A549 (cell line): ENCODE measurements around the gene SCPEP1. TPM values are rescaled to one million over a fixed set of nuclear protein-coding genes. Genes with fewer than 3 reads are reported as not detected.

Experiments used
- ATAC-seq, 2 experiments: fragments of 200-7000 bp in 1 of 2; fragments of >200 bp in 1 of 2; cut with Nextera tagmentation in 1 of 2; cut with Tn5 transposase in 1 of 2; 3 replicates each; pipeline versions ENCODE4 v1.8.0 to v1.9.1; 2018 to 2020; ENCODE audit warnings: mild to moderate bottlenecking in 1 of 2, moderate library complexity in 1 of 2
- CTCF ChIA-PET: fragments of 300-600 bp; sonication (Branson Sonifier 250); formaldehyde crosslinking; extraction: SDS; loops from one replicate; lab custom pipeline; 2021; ENCODE audit warnings: antibody characterized with exemption, inconsistent platforms; lab: Yijun Ruan, JAX
- POLR2A ChIA-PET: fragments of 350-600 bp; formaldehyde crosslinking; extraction: SDS; loops from one replicate; lab custom pipeline; 2021; ENCODE audit warnings: antibody characterized with exemption, inconsistent platforms; lab: Yijun Ruan, JAX
- DNase-seq, 2 experiments: peaks; one replicate each; pipeline versions ENCODE4 v3.0.0 to v3.0.0-alpha.2; 2011 to 2016; ENCODE audit warnings: low read depth in 1 of 2, low spot score in 1 of 2
- FAIRE-seq: peaks from 2 replicates; lab custom pipeline; 2011; peaks lifted over from hg19 to GRCh38; lab: Jason Lieb, UNC
- H3K27ac ChIP-seq, 2 experiments: fragments of >200 bp; sonication (Bioruptor Twin); formaldehyde crosslinking; 3 replicates each; pipeline ENCODE4 v1.5.1; 2016 to 2017
- H3K4me1 ChIP-seq: fragments of >200 bp; sonication (Bioruptor Twin); formaldehyde crosslinking; 3 replicates; pipeline ENCODE4 v1.6.1; 2016
- H3K4me2 ChIP-seq: fragments of >200 bp; sonication (Bioruptor Twin); formaldehyde crosslinking; 3 replicates; pipeline ENCODE4 v1.6.1; 2016
- H3K4me3 ChIP-seq: fragments of >200 bp; sonication (Bioruptor Twin); formaldehyde crosslinking; 3 replicates; pipeline ENCODE4 v1.5.1; 2016
- H3K9me3 ChIP-seq: fragments of >200 bp; sonication (Bioruptor Twin); formaldehyde crosslinking; 3 replicates; pipeline ENCODE4 v1.6.1; 2016
- CBX8 ChIP-seq: fragments of 200-600 bp; sonication (generic); IDR thresholded peaks from 2 replicates; pipeline ENCODE4 v1.6.1; 2016
- CHD4 ChIP-seq: fragments of 200-600 bp; sonication (generic); IDR thresholded peaks from 2 replicates; pipeline ENCODE4 v1.6.1; 2016; ENCODE audit warnings: antibody characterized with exemption, mild to moderate bottlenecking, borderline replicate concordance
- EHF ChIP-seq: fragments of 250-450 bp; sonication (Bioruptor Pico); IDR thresholded peaks from 2 replicates; pipeline ENCODE4 v1.5.0; 2020; ENCODE audit warnings: mild to moderate bottlenecking
- ESRRA ChIP-seq: fragments of 150-350 bp; IDR thresholded peaks from 2 replicates; pipeline ENCODE4 v1.6.1; 2014; ENCODE audit warnings: mild to moderate bottlenecking, low read length, borderline replicate concordance
- FOSB ChIP-seq: fragments of 250-450 bp; sonication (Bioruptor Pico); IDR thresholded peaks from 2 replicates; pipeline ENCODE4 v1.5.0; 2020; ENCODE audit warnings: mild to moderate bottlenecking, moderate library complexity
- FOSL2 ChIP-seq, 2 experiments: fragments of 450-650 bp in 1 of 2; fragments of >200 bp in 1 of 2; sonication (Bioruptor Twin) in 1 of 2; formaldehyde crosslinking; IDR thresholded peaks; 2 replicates each; pipeline versions ENCODE4 v1.5.0 to v1.6.1; 2016 to 2020; ENCODE audit warnings: mild to moderate bottlenecking in 1 of 2, moderate library complexity in 1 of 2
- GATA3 ChIP-seq: IDR thresholded peaks from 2 replicates; pipeline ENCODE4 v1.6.1; 2012; ENCODE audit warnings: borderline replicate concordance
- HOXB5 ChIP-seq: fragments of 250-450 bp; sonication (Bioruptor Pico); IDR thresholded peaks from 2 replicates; pipeline ENCODE4 v1.5.0; 2020; ENCODE audit warnings: mild to moderate bottlenecking, moderate library complexity
- JUN ChIP-seq, 2 experiments: fragments of >200 bp; sonication (Bioruptor Twin); formaldehyde crosslinking; IDR thresholded peaks; 2 replicates in 1 of 2; 3 replicates in 1 of 2; pipeline ENCODE4 v1.6.1; 2016 to 2017
- NPAS2 ChIP-seq: fragments of 250-450 bp; sonication (Bioruptor Pico); IDR thresholded peaks from 2 replicates; pipeline ENCODE4 v1.8.0; 2022; ENCODE audit warnings: mild to moderate bottlenecking, moderate library complexity, borderline replicate concordance
- PBX3 ChIP-seq: IDR thresholded peaks from 2 replicates; pipeline ENCODE4 v1.6.1; 2012
- POLR2AphosphoS2 ChIP-seq: conservative IDR thresholded peaks from 2 replicates; pipeline ENCODE4 v1.6.1; 2012; ENCODE audit warnings: low read length, improper control_type of control experiment, inconsistent platforms
- RAD21 ChIP-seq, 2 experiments: fragments of >200 bp in 1 of 2; sonication (Bioruptor Twin) in 1 of 2; formaldehyde crosslinking in 1 of 2; IDR thresholded peaks in 1 of 2; conservative IDR thresholded peaks in 1 of 2; 2 replicates in 1 of 2; 3 replicates in 1 of 2; pipeline ENCODE4 v1.6.1; 2012 to 2018; ENCODE audit warnings: inconsistent platforms in 1 of 2
- RFX5 ChIP-seq: fragments of 450-650 bp; IDR thresholded peaks from 2 replicates; pipeline ENCODE4 v1.7.1; 2014; ENCODE audit warnings: antibody characterized with exemption, mild to moderate bottlenecking, moderate library complexity
- SMC3 ChIP-seq: fragments of >200 bp; sonication (Bioruptor Twin); formaldehyde crosslinking; IDR thresholded peaks from 3 replicates; pipeline ENCODE4 v1.6.1; 2018; ENCODE audit warnings: inconsistent platforms
- SREBF2 ChIP-seq: fragments of 450-650 bp; IDR thresholded peaks from 2 replicates; pipeline ENCODE4 v1.6.1; 2014; ENCODE audit warnings: mild to moderate bottlenecking, moderate library complexity
- ZNF302 ChIP-seq: fragments of 250-450 bp; sonication (Bioruptor Pico); IDR thresholded peaks from 2 replicates; pipeline ENCODE4 v1.9.0; 2021; ENCODE audit warnings: inconsistent platforms, mild to moderate bottlenecking, moderate library complexity
- ZSCAN20 ChIP-seq: fragments of 250-450 bp; sonication (Bioruptor Pico); IDR thresholded peaks from 2 replicates; pipeline ENCODE4 v1.8.0; 2022; ENCODE audit warnings: mild to moderate bottlenecking, moderate library complexity
- WGBS: methylation state at CpG from one replicate; pipeline ENCODE4 v1.1.6; 2017; ENCODE audit errors: missing lambda C conversion rate; 5-methylcytosine and 5-hydroxymethylcytosine counted together
- polyA plus RNA-seq, 4 experiments: library from polyadenylated mRNA; depleted of rRNA in 3 of 4; stranded (reverse); fragments of >200 nt; fragmentation: RNase III in 1 of 4; extraction: RNeasy Plus Mini Kit Qiagen cat#74134 plus additional on column Dnase treatment in 1 of 4; gene quantifications; 2 replicates in 3 of 4; 3 replicates in 1 of 4; pipeline ENCODE4 v1.2.3, GENCODE V29; 2011 to 2017
- TF ChIP-seq, protein P1 (sequence below): fragments of >200 bp; sonication (Bioruptor Twin); formaldehyde crosslinking; IDR thresholded peaks from 3 replicates; pipeline ENCODE4 v1.5.1; 2016
- TF ChIP-seq, protein P2 (sequence below): IDR thresholded peaks from 2 replicates; pipeline ENCODE4 v1.6.1; 2012; ENCODE audit warnings: low read depth, borderline replicate concordance

The SCPEP1 gene
- polyA plus RNA-seq, 2 of the 4 experiments (the other 2 are of a cell fraction) = 44.5 to 45.0 TPM

- ChIA-PET CTCF (interaction anchor here (0.8 to 2.3 kb wide), 26 partner anchors 9 to 233 kb away, joined by 3 to 23 read pairs (median 4); partner anchors contain the start of genes C17orf67, COIL, DGKE and SCPEP1), POLR2A (interaction anchor here (0.8 kb wide), 1 partner anchor 75 kb away, joined by 3 read pairs; no protein-coding TSS in a partner anchor)
- DNase-seq = peak; percentile 72 to 79
- peaks cover 11% of the 10 kb centered on the region; the same call in 2 of the 3 replicates for H3K4me1 ChIP-seq
- ATAC-seq = peak; percentile 96 to 97
- peak overlapping the region; percentile 69 for H3K4me2 ChIP-seq
- TF ChIP-seq SMC3 (peak; percentile 55; the same call in 2 of the 3 replicates), RAD21 (conservative IDR thresholded peaks at IDR 0.05 in 1 of 2, IDR thresholded peaks at IDR 0.05 in 1 of 2) (peak; percentile 48 to 65; a peak in 4 of 5 replicates), ZNF302 (CRISPR knock-in tag) (no peak), ZSCAN20 (CRISPR knock-in tag) (no peak), HOXB5 (CRISPR knock-in tag) (peak; percentile 75; the same call in 1 of the 2 replicates)
- TF ChIP-seq, protein P1, sequence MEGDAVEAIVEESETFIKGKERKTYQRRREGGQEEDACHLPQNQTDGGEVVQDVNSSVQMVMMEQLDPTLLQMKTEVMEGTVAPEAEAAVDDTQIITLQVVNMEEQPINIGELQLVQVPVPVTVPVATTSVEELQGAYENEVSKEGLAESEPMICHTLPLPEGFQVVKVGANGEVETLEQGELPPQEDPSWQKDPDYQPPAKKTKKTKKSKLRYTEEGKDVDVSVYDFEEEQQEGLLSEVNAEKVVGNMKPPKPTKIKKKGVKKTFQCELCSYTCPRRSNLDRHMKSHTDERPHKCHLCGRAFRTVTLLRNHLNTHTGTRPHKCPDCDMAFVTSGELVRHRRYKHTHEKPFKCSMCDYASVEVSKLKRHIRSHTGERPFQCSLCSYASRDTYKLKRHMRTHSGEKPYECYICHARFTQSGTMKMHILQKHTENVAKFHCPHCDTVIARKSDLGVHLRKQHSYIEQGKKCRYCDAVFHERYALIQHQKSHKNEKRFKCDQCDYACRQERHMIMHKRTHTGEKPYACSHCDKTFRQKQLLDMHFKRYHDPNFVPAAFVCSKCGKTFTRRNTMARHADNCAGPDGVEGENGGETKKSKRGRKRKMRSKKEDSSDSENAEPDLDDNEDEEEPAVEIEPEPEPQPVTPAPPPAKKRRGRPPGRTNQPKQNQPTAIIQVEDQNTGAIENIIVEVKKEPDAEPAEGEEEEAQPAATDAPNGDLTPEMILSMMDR = peak; percentile 59
- FAIRE-seq = peak; percentile 90
- H3K27ac ChIP-seq = no peak overlapping the region
- H3K9me3 ChIP-seq = no peaks in the 10 kb centered on the region
- no peak overlapping the region for H3K4me3 ChIP-seq
- WGBS = 24% methylated on average over 7 of the region's 7 CpGs
These were observed 32.0 kb downstream of the SCPEP1 start for GRCh38 chr17:57009737-57010445.

GRCh38 chr17:57010487-57010886 lies 32.6 kb downstream of the SCPEP1 start:
- WGBS = 31% methylated on average over 3 of the region's 3 CpGs
- Histone ChIP-seq H3K4me2 (peak overlapping the region; percentile 69), H3K4me1 (peaks cover 11% of the 10 kb centered on the region; the same call in 2 of the 3 replicates), H3K27ac (no peak overlapping the region), H3K9me3 (no peaks in the 10 kb centered on the region), H3K4me3 (no peak overlapping the region)
- ChIA-PET CTCF (interaction anchor here (0.5 to 2.3 kb wide), 27 partner anchors 8 to 233 kb away, joined by 3 to 23 read pairs (median 4); partner anchors contain the start of genes C17orf67, COIL, DGKE and SCPEP1), POLR2A (interaction anchor here (0.8 kb wide), 1 partner anchor 74 kb away, joined by 3 read pairs; no protein-coding TSS in a partner anchor)
- FAIRE-seq (no peak), DNase-seq (no peak), ATAC-seq (peak in 1 of 2 experiments; percentile 30; a peak in 2 of 6 replicates)
- TF ChIP-seq, protein P1 = no peak
- TF ChIP-seq RFX5 = no peak
- TF ChIP-seq, protein P2, sequence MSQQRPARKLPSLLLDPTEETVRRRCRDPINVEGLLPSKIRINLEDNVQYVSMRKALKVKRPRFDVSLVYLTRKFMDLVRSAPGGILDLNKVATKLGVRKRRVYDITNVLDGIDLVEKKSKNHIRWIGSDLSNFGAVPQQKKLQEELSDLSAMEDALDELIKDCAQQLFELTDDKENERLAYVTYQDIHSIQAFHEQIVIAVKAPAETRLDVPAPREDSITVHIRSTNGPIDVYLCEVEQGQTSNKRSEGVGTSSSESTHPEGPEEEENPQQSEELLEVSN = no peak
- no peak for TF ChIP-seq JUN (IDR thresholded peaks at IDR 0.05)
- TF ChIP-seq EHF (CRISPR knock-in tag) = no peak
- TF ChIP-seq CBX8 = no peak
- no peak for TF ChIP-seq NPAS2 (CRISPR knock-in tag)
- TF ChIP-seq GATA3 = no peak
- no peak for TF ChIP-seq HOXB5 (CRISPR knock-in tag)
- TF ChIP-seq FOSL2 (IDR thresholded peaks at IDR 0.05) = no peak
- TF ChIP-seq FOSL2 (CRISPR knock-in tag; IDR thresholded peaks at IDR 0.05) = no peak
- TF ChIP-seq POLR2AphosphoS2 = no peak
- no peak for TF ChIP-seq FOSB (CRISPR knock-in tag)
- no peak for TF ChIP-seq SREBF2
- no peak for TF ChIP-seq ESRRA
- TF ChIP-seq PBX3 = no peak
- no peak for TF ChIP-seq CHD4
